ENCODE measurements around the gene SHC3. TPM values are rescaled to one million over a fixed set of nuclear protein-coding genes. Genes with fewer than 3 reads are reported as not detected.

SHC3 gene
- total and polyA plus RNA-seq, 2 donors (not counting 3 experiments of a cell fraction or from before 2014, with no cell fraction given): 1.0 to 2.0 TPM

DNA sequence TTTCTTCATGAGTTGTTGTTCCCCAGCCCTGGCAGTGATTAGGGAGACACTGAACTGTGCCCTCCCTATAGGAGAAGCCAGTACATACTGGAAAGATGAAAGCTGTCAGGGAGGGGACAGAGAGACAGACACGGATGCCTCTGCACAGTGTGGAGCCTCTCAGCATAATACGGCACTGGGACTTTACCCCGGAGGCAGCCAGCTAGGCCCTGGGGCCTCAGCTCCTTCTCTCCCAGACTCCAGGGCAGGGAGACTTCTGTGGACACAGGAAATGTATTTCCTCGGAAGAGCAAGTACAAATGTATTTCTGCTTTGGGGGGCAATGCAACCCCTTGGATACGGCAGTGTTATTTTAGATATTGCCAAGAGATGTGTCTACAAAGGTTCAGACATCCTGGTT lies 125.3 kb downstream of the SHC3 start:
- FAIRE-seq: no peak
- dilution Hi-C loops (cut with MboI; ENCODE audit: extremely low pct_ligation_motif_present, low sequenced_read_pairs) (no loop called here), intact Hi-C loops (cut with micrococcal nuclease) (no loop called here)
- H3K9ac ChIP-seq (replicated peaks; ENCODE audit: extremely low read depth, insufficient read depth, low read length): no peak overlapping the region
- DNase-seq (ENCODE audit: low read depth, low spot score): no peak
- TF ChIP-seq, protein P1, sequence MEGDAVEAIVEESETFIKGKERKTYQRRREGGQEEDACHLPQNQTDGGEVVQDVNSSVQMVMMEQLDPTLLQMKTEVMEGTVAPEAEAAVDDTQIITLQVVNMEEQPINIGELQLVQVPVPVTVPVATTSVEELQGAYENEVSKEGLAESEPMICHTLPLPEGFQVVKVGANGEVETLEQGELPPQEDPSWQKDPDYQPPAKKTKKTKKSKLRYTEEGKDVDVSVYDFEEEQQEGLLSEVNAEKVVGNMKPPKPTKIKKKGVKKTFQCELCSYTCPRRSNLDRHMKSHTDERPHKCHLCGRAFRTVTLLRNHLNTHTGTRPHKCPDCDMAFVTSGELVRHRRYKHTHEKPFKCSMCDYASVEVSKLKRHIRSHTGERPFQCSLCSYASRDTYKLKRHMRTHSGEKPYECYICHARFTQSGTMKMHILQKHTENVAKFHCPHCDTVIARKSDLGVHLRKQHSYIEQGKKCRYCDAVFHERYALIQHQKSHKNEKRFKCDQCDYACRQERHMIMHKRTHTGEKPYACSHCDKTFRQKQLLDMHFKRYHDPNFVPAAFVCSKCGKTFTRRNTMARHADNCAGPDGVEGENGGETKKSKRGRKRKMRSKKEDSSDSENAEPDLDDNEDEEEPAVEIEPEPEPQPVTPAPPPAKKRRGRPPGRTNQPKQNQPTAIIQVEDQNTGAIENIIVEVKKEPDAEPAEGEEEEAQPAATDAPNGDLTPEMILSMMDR (IDR thresholded peaks at IDR 0.05; ENCODE audit: extremely low read depth in 1 of 2, insufficient read depth in 1 of 2, low read depth in 1 of 2, low read length in 2 of 2): no peak
- TF ChIP-seq, protein P2, sequence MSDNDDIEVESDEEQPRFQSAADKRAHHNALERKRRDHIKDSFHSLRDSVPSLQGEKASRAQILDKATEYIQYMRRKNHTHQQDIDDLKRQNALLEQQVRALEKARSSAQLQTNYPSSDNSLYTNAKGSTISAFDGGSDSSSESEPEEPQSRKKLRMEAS (IDR thresholded peaks at IDR 0.05; ENCODE audit: insufficient read depth, insufficient read length): no peak
- TF ChIP-seq EZH2 (IDR thresholded peaks at IDR 0.05; ENCODE audit: borderline replicate concordance, low read depth, low read length, severe bottlenecking) (no peak), GATA2 (IDR thresholded peaks at IDR 0.05; ENCODE audit: insufficient read depth, insufficient read length, low read depth, low read length) (no peak), MYC (IDR thresholded peaks at IDR 0.05; ENCODE audit: low read depth, low read length) (no peak), POLR2AphosphoS5 (IDR thresholded peaks at IDR 0.05; ENCODE audit: insufficient read depth, low read depth, low read length) (no peak), JUN (IDR thresholded peaks at IDR 0.05; ENCODE audit: borderline replicate concordance, insufficient read depth, insufficient read length, low read depth) (no peak), FOS (IDR thresholded peaks at IDR 0.05; ENCODE audit: borderline replicate concordance, insufficient read depth, low read length) (no peak), POLR2A (IDR thresholded peaks at IDR 0.05; ENCODE audit: low read depth, low read length) (no peak)
- no peak overlapping the region for H3K4me2 ChIP-seq (ENCODE audit: insufficient read depth, low read length)
- H3K4me1 ChIP-seq (ENCODE audit: control insufficient read depth, extremely low read depth, insufficient read depth, low read length): no peaks in the 10 kb centered on the region
- H3K9me3 ChIP-seq (replicated peaks; ENCODE audit: control insufficient read depth, insufficient read depth, low read length): no peaks in the 10 kb centered on the region
- no peaks in the 10 kb centered on the region for H3K79me2 ChIP-seq (ENCODE audit: control insufficient read depth, insufficient read depth, low read length)
- POLR2A ChIA-PET: no interaction called here
- no peak overlapping the region for H3K4me3 ChIP-seq (replicated peaks in 1 of 3; ENCODE audit: insufficient read depth in 1 of 3, low read depth in 1 of 3, low read length in 3 of 3)
- CTCF ChIA-PET: no interaction called here
- BruUV-seq (replicated peaks): no TSS peak
- H3K27ac ChIP-seq (ENCODE audit: insufficient read depth, low read depth, low read length): no peak overlapping the region
- H3K27me3 ChIP-seq (ENCODE audit: control insufficient read depth in 2 of 2, insufficient read depth in 2 of 2, low read length in 2 of 2): no peaks in the 10 kb centered on the region
- no peaks in the 10 kb centered on the region for H3K9me1 ChIP-seq (replicated peaks; ENCODE audit: control insufficient read depth, extremely low read depth, insufficient read depth, low read length)
- no peaks in the 10 kb centered on the region for H3K36me3 ChIP-seq (ENCODE audit: control insufficient read depth in 2 of 2, extremely low read depth in 1 of 2, insufficient read depth in 2 of 2, low read length in 2 of 2)
- H4K20me1 ChIP-seq (replicated peaks; ENCODE audit: control insufficient read depth, extremely low read depth, insufficient read depth, low read length): no peaks in the 10 kb centered on the region
- H2AFZ ChIP-seq (ENCODE audit: low read depth, low read length): no peak overlapping the region
